A673 (cell line): ENCODE measurements around the gene SFR1. TPM values are rescaled to one million over a fixed set of nuclear protein-coding genes. Genes with fewer than 3 reads are reported as not detected.

ENCODE experiments used
- BruUV-seq: library from RNA; stranded (reverse); fragments of 400-500 nt; replicated peaks from 2 replicates; lab custom pipeline; 2021; lab: Mats Ljungman, UMichigan
- CTCF ChIA-PET: fragments of 300-600 bp; sonication (Branson Sonifier 250); formaldehyde crosslinking; loops from one replicate; lab custom pipeline; 2022; ENCODE audit warnings: antibody characterized with exemption; lab: Charles Lee
- POLR2A ChIA-PET: fragments of 300-600 bp; sonication (Branson Sonifier 250); formaldehyde crosslinking; loops from one replicate; lab custom pipeline; 2022; ENCODE audit warnings: antibody characterized with exemption; ENCODE audit not compliant: low non-redundant PET; lab: Charles Lee
- DNase-seq: peaks from one replicate; pipeline ENCODE4 v3.0.0-alpha.2; 2015; ENCODE audit warnings: low spot score
- H3K27ac ChIP-seq: fragments of 200-600 bp; sonication (generic); 2 replicates; pipeline ENCODE4 v1.5.1; 2016; ENCODE audit warnings: mixed run types, low read depth, mild to moderate bottlenecking, mixed read lengths, antibody characterized with exemption, low read length; ENCODE audit not compliant: poor library complexity, severe bottlenecking
- H3K27me3 ChIP-seq: fragments of 200-600 bp; sonication (generic); replicated peaks from 2 replicates; pipeline ENCODE4 v1.6.1; 2017; ENCODE audit warnings: mixed run types, low read depth, mild to moderate bottlenecking, mixed read lengths, antibody characterized with exemption, low read length; ENCODE audit not compliant: insufficient read depth, poor library complexity
- H3K36me3 ChIP-seq: fragments of 200-600 bp; sonication (generic); 2 replicates; pipeline ENCODE4 v1.6.1; 2016; ENCODE audit warnings: mixed run types, mild to moderate bottlenecking, mixed read lengths, antibody characterized with exemption, low read length; ENCODE audit not compliant: insufficient read depth, poor library complexity, severe bottlenecking
- H3K4me1 ChIP-seq: fragments of 200-600 bp; sonication (generic); 2 replicates; pipeline ENCODE4 v1.6.1; 2017; ENCODE audit warnings: mixed run types, mild to moderate bottlenecking, mixed read lengths, antibody characterized with exemption, low read length; ENCODE audit not compliant: insufficient read depth, poor library complexity, severe bottlenecking
- H3K4me3 ChIP-seq: fragments of 200-600 bp; sonication (generic); 2 replicates; pipeline ENCODE4 v1.5.1; 2016; ENCODE audit warnings: low read depth, mixed run types, mild to moderate bottlenecking, mixed read lengths, low read length; ENCODE audit not compliant: poor library complexity, severe bottlenecking
- H3K9me3 ChIP-seq: fragments of 200-600 bp; sonication (generic); 2 replicates; pipeline ENCODE4 v1.6.1; 2016; ENCODE audit warnings: mixed run types, low read depth, mild to moderate bottlenecking, mixed read lengths, antibody characterized with exemption, low read length; ENCODE audit not compliant: poor library complexity, severe bottlenecking
- CTCF ChIP-seq: fragments of 300-800, 200-600 bp; sonication (generic); conservative IDR thresholded peaks from 2 replicates; pipeline ENCODE4 v1.5.1; 2017; ENCODE audit warnings: low read depth, mild to moderate bottlenecking, antibody characterized with exemption, low read length, moderate library complexity, mixed read lengths
- EZH2 ChIP-seq: fragments of 200-600 bp; sonication (generic); IDR thresholded peaks from 2 replicates; pipeline ENCODE4 v1.6.1; 2017; ENCODE audit warnings: borderline replicate concordance, low read depth, mild to moderate bottlenecking, mixed read lengths, antibody characterized with exemption, low read length; ENCODE audit not compliant: poor library complexity, severe bottlenecking
- intact Hi-C: fragments of 100-400 bp; cut with micrococcal nuclease; formaldehyde crosslinking; loops from one replicate; pipeline ENCODE4 v1.10.0; 2022; ENCODE audit not compliant: unreplicated experiment
- total RNA-seq: library from RNA; stranded (reverse); gene quantifications from 2 replicates; pipeline ENCODE4 v1.2.3, GENCODE V29; 2021

The SFR1 gene
- total RNA-seq, 1 experiment from 2014 or later, result 12.6 TPM

GRCh38 chr10:104080762-104081161, 41.2 kb upstream of the SFR1 start:
- DNase-seq, result peak; percentile 5
- ChIA-PET POLR2A (interaction anchor here (0.6 kb wide), 1 partner anchor 44 kb away, joined by 4 read pairs; no protein-coding TSS in a partner anchor), CTCF (no interaction called here)
- Histone ChIP-seq H3K4me3 (no peak overlapping the region), H3K27me3 (peaks cover 2% of the 10 kb centered on the region), H3K4me1 (peaks cover 10% of the 10 kb centered on the region), H3K27ac (no peak overlapping the region), H3K9me3 (no peaks in the 10 kb centered on the region), H3K36me3 (no peaks in the 10 kb centered on the region)
- intact Hi-C loops, result no loop called here
- BruUV-seq, result no TSS peak
- no peak for TF ChIP-seq EZH2
- no peak for TF ChIP-seq CTCF

- no peak for TF ChIP-seq EZH2
- no peak for TF ChIP-seq CTCF
- peaks cover 4% of the 10 kb centered on the region for H3K4me1 ChIP-seq
- DNase-seq, result no peak
- H3K36me3 ChIP-seq, result no peaks in the 10 kb centered on the region
- H3K9me3 ChIP-seq, result no peaks in the 10 kb centered on the region
- no peak overlapping the region for H3K4me3 ChIP-seq
- CTCF ChIA-PET, result no interaction called here
- no peak overlapping the region for H3K27ac ChIP-seq
- intact Hi-C loops, result no loop called here
- POLR2A ChIA-PET, result no interaction called here
- H3K27me3 ChIP-seq, result no peaks in the 10 kb centered on the region
- no TSS peak for BruUV-seq
Observed at GRCh38 chr10:104081998-104082397, 40.0 kb upstream of the SFR1 start.

GRCh38 chr10:104084482-104085142, 37.4 kb upstream of the SFR1 start:
- ChIA-PET CTCF (no interaction called here), POLR2A (no interaction called here)
- no peak for TF ChIP-seq CTCF
- TF ChIP-seq EZH2, result no peak
- no TSS peak for BruUV-seq
- Histone ChIP-seq H3K27ac (no peak overlapping the region), H3K9me3 (no peaks in the 10 kb centered on the region), H3K4me3 (no peak overlapping the region), H3K27me3 (no peaks in the 10 kb centered on the region), H3K36me3 (no peaks in the 10 kb centered on the region), H3K4me1 (no peaks in the 10 kb centered on the region)
- intact Hi-C loops, result no loop called here
- DNase-seq, result no peak
